Neuronal stem cell (in vitro differentiated cells): ENCODE results near the gene MVD.
A peak's percentile ranks its signal among the peaks of the same experiment; 100 is the strongest.

ENCODE experiments used
- DNase-seq: peaks from one replicate; pipeline ENCODE4 v3.0.0-alpha.2; 2013; ENCODE audit warnings: low spot score
- H2AFZ ChIP-seq: one replicate; pipeline ENCODE4 v1.6.1; 2013; ENCODE audit warnings: mild to moderate bottlenecking, low read length, inconsistent platforms
- H2AK5ac ChIP-seq: 2 replicates; pipeline ENCODE4 v1.6.1; 2013; ENCODE audit warnings: low read depth, mild to moderate bottlenecking, inconsistent platforms, low read length, moderate library complexity, mixed read lengths
- H2BK120ac ChIP-seq: 2 replicates; pipeline ENCODE4 v1.6.1; 2013; ENCODE audit warnings: low read depth, mild to moderate bottlenecking, inconsistent platforms, low read length, moderate library complexity, mixed read lengths
- H2BK12ac ChIP-seq: one replicate; pipeline ENCODE4 v1.6.1; 2013; ENCODE audit warnings: low read length, inconsistent platforms
- H2BK15ac ChIP-seq: 2 replicates; pipeline ENCODE4 v1.6.1; 2013; ENCODE audit warnings: mild to moderate bottlenecking, low read length, inconsistent platforms, mixed read lengths
- H2BK5ac ChIP-seq: one replicate; pipeline ENCODE4 v1.6.1; 2013; ENCODE audit warnings: inconsistent platforms, mild to moderate bottlenecking, low read length, moderate library complexity
- H3K14ac ChIP-seq: one replicate; pipeline ENCODE4 v1.6.1; 2013; ENCODE audit warnings: low read length, inconsistent platforms
- H3K18ac ChIP-seq: 2 replicates; pipeline ENCODE4 v1.6.1; 2013; ENCODE audit warnings: low read length, inconsistent platforms
- H3K23ac ChIP-seq: 2 replicates; pipeline ENCODE4 v1.6.1; 2013; ENCODE audit warnings: low read depth, mild to moderate bottlenecking, mixed read lengths, low read length, inconsistent platforms; ENCODE audit not compliant: poor library complexity
- H3K27ac ChIP-seq: replicated peaks from 3 replicates; pipeline ENCODE4 v1.5.1; 2013; ENCODE audit warnings: low read length, inconsistent platforms
- H3K27me3 ChIP-seq, 3 experiments: 2 replicates each; pipeline ENCODE4 v1.6.1; 2013; ENCODE audit warnings: low read length in 3 of 3, mild to moderate bottlenecking in 2 of 3, inconsistent platforms in 1 of 3, low read depth in 1 of 3, mixed read lengths in 1 of 3, moderate library complexity in 1 of 3; ENCODE audit not compliant: control insufficient read depth in 3 of 3, insufficient read depth in 3 of 3
- H3K36me3 ChIP-seq, 2 donors: replicated peaks in 1 of 2; 2 replicates each; pipeline ENCODE4 v1.6.1; 2013; ENCODE audit warnings: low read length in 2 of 2; ENCODE audit not compliant: control insufficient read depth in 2 of 2, insufficient read depth in 2 of 2
- H3K4ac ChIP-seq: 2 replicates; pipeline ENCODE4 v1.6.1; 2013; ENCODE audit warnings: inconsistent platforms, mild to moderate bottlenecking, low read length, moderate library complexity
- H3K4me1 ChIP-seq, 2 donors: 1 replicate in 1 of 2; 2 replicates in 1 of 2; pipeline ENCODE4 v1.6.1; 2013; ENCODE audit warnings: low read length in 2 of 2, low read depth in 1 of 2; ENCODE audit not compliant: control insufficient read depth in 2 of 2, insufficient read depth in 1 of 2
- H3K4me2 ChIP-seq: one replicate; pipeline ENCODE4 v1.6.1; 2013; ENCODE audit warnings: mild to moderate bottlenecking, low read length, inconsistent platforms; ENCODE audit not compliant: insufficient read depth, poor library complexity, severe bottlenecking
- H3K4me3 ChIP-seq, 2 donors: 2 replicates each; pipeline ENCODE4 v1.5.1; 2013; ENCODE audit warnings: low read length in 2 of 2, mild to moderate bottlenecking in 2 of 2, inconsistent platforms in 1 of 2, moderate library complexity in 1 of 2
- H3K79me1 ChIP-seq: one replicate; pipeline ENCODE4 v1.6.1; 2013; ENCODE audit warnings: low read depth, mild to moderate bottlenecking, inconsistent platforms, low read length, moderate library complexity
- H3K9ac ChIP-seq: one replicate; pipeline ENCODE4 v1.6.1; 2013; ENCODE audit warnings: mild to moderate bottlenecking, low read depth, low read length, inconsistent platforms; ENCODE audit not compliant: poor library complexity
- H3K9me3 ChIP-seq, 2 donors: replicated peaks in 1 of 2; 2 replicates each; pipeline versions ENCODE3 to v1.6.1; 2013; ENCODE audit warnings: low read length in 2 of 2, mild to moderate bottlenecking in 2 of 2, inconsistent platforms in 1 of 2, low read depth in 1 of 2, mixed read lengths in 1 of 2, moderate library complexity in 1 of 2; ENCODE audit not compliant: control insufficient read depth in 2 of 2, insufficient read depth in 1 of 2
- H4K8ac ChIP-seq: one replicate; pipeline ENCODE4 v1.6.1; 2013; ENCODE audit warnings: low read depth, mild to moderate bottlenecking, inconsistent platforms, low read length, moderate library complexity
- H4K91ac ChIP-seq: one replicate; pipeline ENCODE4 v1.6.1; 2013; ENCODE audit warnings: low read length, low read depth, mild to moderate bottlenecking, inconsistent platforms; ENCODE audit not compliant: poor library complexity
- WGBS, 2 donors: extraction: QIAGEN DNeasy Blood & Tissue Kit; methylation state at CpG; one replicate each; pipeline ENCODE4 v1.1.7; 2013; ENCODE audit warnings: missing lambda C conversion rate in 2 of 2, mixed read lengths in 1 of 2; ENCODE audit not compliant: insufficient read length in 2 of 2, insufficient replicate concordance in 1 of 2; ENCODE audit errors: extremely low coverage in 2 of 2; 5-methylcytosine and 5-hydroxymethylcytosine counted together

MVD gene

DNA sequence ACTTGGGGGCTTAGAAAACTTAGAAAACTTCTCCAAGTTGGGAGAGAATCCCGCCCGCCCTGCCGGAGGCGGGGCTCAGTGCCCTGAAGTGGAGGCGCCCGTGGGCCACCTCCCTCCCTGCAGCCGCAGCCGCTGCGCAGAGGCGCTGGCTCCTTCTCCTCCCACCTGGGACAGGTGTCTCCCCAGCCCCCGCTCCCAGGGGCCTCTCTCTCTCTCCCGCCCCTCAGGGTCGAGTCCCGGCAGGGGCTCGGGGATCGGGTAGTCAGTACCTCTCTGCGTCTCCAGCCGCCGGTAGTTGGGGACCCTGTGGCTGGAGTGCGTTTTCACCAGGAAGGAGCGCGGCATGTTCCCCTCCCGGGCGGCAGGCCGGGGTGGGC is 23.2 kb upstream of the MVD start:
- no peak overlapping the region for H2BK120ac ChIP-seq
- peak overlapping the region; percentile 21 for H3K9ac ChIP-seq
- peaks cover 14 to 21% of the 10 kb centered on the region in 2 donors for H3K4me1 ChIP-seq
- H3K4me2 ChIP-seq: peak overlapping the region; percentile 72
- WGBS, 2 donors: no CpG with 5 or more reads among the region's 25 CpGs
- H2BK12ac ChIP-seq: peak overlapping the region; percentile 22
- H3K9me3 ChIP-seq: no peaks in the 10 kb centered on the region
- H3K79me1 ChIP-seq: peaks cover 4% of the 10 kb centered on the region
- DNase-seq: no peak
- H2BK5ac ChIP-seq: no peak overlapping the region
- no peak overlapping the region for H4K8ac ChIP-seq
- H4K91ac ChIP-seq: no peak overlapping the region
- H3K4me3 ChIP-seq: peak overlapping the region; percentile 34 to 77
- H3K27me3 ChIP-seq: peaks cover 8 to 69% (median 35%) of the 10 kb centered on the region in 3 experiments
- peak overlapping the region; percentile 91 for H3K18ac ChIP-seq
- H3K27ac ChIP-seq: no peak overlapping the region
- no peak overlapping the region for H2AK5ac ChIP-seq
- H3K4ac ChIP-seq: no peak overlapping the region
- H3K14ac ChIP-seq: no peak overlapping the region
- peak overlapping the region; percentile 90 for H2AFZ ChIP-seq
- peak overlapping the region; percentile 67 for H2BK15ac ChIP-seq
- peak overlapping the region; percentile 89 for H3K23ac ChIP-seq
- no peaks in the 10 kb centered on the region for H3K36me3 ChIP-seq

DNA sequence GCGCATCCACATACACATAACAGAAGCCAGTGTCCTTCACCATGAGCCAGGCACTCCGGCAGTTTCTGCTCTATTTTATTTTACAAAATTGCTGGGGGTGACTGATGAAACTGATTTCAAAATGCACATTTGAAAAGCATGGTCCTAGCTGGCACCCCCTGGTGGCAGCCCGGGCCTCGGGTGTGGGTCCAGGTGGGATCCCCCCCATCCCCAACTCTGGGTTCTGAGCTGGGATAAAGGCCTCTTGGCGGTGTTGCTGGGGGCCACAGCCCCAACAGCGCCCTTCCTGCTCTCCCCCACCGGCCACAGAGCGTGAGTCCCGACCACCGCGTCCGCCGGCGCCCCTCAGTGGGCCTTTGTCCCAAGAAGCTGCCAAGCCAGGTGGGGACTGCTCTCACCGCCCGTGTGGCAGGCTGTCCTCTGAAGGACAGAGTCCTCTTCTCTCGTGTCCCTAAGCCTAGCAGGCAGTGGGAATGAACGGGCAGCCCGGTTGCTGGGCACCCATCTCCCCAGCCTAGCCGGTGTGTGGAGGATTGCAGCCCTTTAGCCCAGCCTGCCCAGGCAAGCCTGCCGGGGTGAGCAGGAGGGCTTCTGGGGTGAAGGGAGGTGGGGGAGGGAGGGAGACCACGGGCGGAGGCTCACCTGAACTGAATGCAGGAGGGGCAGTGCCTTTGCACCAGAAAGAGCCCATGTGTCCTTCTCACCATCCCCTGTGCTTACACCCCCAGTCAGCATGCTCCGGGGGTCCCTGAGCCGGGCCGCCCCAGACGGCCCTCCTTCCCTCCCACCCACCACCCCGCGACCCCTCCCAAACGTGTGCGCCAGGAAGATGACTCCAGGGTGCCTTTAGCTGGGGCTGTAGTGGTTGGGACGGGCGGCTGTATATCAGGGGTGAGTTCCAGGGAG is 22.5 kb upstream of the MVD start:
- peaks cover 16 to 21% of the 10 kb centered on the region in 2 donors for H3K4me1 ChIP-seq
- H3K4me3 ChIP-seq: peak overlapping the region; percentile 34 to 77
- H3K9me3 ChIP-seq: no peaks in the 10 kb centered on the region
- H2BK15ac ChIP-seq: peak overlapping the region; percentile 81
- no peak overlapping the region for H2BK5ac ChIP-seq
- H3K36me3 ChIP-seq: no peaks in the 10 kb centered on the region
- H4K8ac ChIP-seq: peak overlapping the region; percentile 96
- H2BK120ac ChIP-seq: peak overlapping the region; percentile 81
- peak overlapping the region; percentile 72 for H3K4me2 ChIP-seq
- peak overlapping the region; percentile 76 for H3K4ac ChIP-seq
- H2BK12ac ChIP-seq: peak overlapping the region; percentile 73
- peak overlapping the region; percentile 91 for H3K18ac ChIP-seq
- peak overlapping the region; percentile 71 for H3K14ac ChIP-seq
- peak overlapping the region; percentile 44 for H3K9ac ChIP-seq
- H3K23ac ChIP-seq: peak overlapping the region; percentile 91
- H3K27me3 ChIP-seq: peaks cover 8 to 62% (median 35%) of the 10 kb centered on the region in 3 experiments
- H2AFZ ChIP-seq: peak overlapping the region; percentile 90
- no peak for DNase-seq
- peaks cover 3% of the 10 kb centered on the region for H3K79me1 ChIP-seq
- no CpG with 5 or more reads among the region's 33 CpGs for WGBS, 2 donors
- H3K27ac ChIP-seq: no peak overlapping the region
- no peak overlapping the region for H4K91ac ChIP-seq
- peak overlapping the region; percentile 63 for H2AK5ac ChIP-seq

DNA sequence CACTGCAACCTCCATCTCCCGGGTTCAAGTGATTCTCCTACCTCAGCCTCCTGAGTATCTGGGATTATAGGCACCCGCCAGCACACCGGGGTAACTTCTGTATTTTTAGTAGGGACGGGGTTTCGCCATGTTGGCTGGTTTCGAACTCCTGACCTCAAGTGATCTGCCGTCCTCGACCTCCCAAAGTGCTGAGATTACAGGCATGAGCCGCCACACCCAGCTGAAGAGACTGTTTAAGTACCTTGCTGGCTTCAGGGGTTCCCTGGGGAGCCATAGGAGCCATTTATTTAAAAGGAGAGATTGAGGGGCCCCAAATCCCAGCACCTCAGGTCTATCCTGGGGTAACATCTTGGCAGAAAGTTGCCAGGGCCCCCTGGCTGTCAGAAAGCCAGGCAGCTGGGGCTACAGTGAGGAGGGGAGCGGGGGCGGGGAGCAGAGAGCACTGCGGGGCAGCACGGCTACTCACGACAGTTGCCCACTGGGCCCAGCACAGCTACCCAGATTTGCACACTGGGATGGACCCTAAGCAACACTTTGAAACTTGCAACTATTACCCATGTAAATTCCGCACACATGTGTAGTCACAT is 21.8 kb upstream of the MVD start:
- Histone ChIP-seq H3K36me3 (no peaks in the 10 kb centered on the region), H3K18ac (no peak overlapping the region), H3K4me3 (no peak overlapping the region), H3K4me1 (peaks cover 16 to 21% of the 10 kb centered on the region in 2 donors), H2BK5ac (no peak overlapping the region), H3K4ac (no peak overlapping the region), H4K91ac (no peak overlapping the region), H3K4me2 (no peak overlapping the region), H2AFZ (no peak overlapping the region), H2BK12ac (no peak overlapping the region), H3K79me1 (peaks cover 3% of the 10 kb centered on the region), H3K27me3 (peaks cover 8 to 58% (median 35%) of the 10 kb centered on the region in 3 experiments), H2BK15ac (no peak overlapping the region), H3K27ac (no peak overlapping the region), H3K14ac (no peak overlapping the region), H4K8ac (no peak overlapping the region), H3K9me3 (no peaks in the 10 kb centered on the region), H2AK5ac (no peak overlapping the region), H2BK120ac (no peak overlapping the region), H3K23ac (no peak overlapping the region), H3K9ac (no peak overlapping the region)
- DNase-seq: no peak
- WGBS, 2 donors: no CpG with 5 or more reads among the region's 15 CpGs
